ENCODE data around the gene RNF213. TPM values are rescaled to one million over a fixed set of nuclear protein-coding genes. Genes with fewer than 3 reads are reported as not detected.
"Not testable (repeated sequence)": the region's sequence is repeated elsewhere in the genome, so short reads cannot be mapped to it uniquely, and the experiment has no call there.

The RNF213 gene
- total and polyA plus RNA-seq, 2 of the 8 experiments (the other 6 are each of a cell fraction or from before 2014, with no cell fraction given) = 33.8 to 62.8 TPM

GRCh38 chr17:80258296-80258695 is 2.4 kb upstream of the RNF213 start:
- POLR2A ChIA-PET (ENCODE audit: partially characterized antibody) = interaction anchor here (0.7 to 2.4 kb wide), 7 partner anchors 12 to 116 kb away, joined by 3 to 9 read pairs (median 3); no protein-coding TSS in a partner anchor
- not testable (repeated sequence) for FAIRE-seq; H4K5ac ChIP-seq (ENCODE audit: insufficient read length, low read depth, low read length); H3K23me2 ChIP-seq (ENCODE audit: low read depth, low read length); H2BK20ac ChIP-seq (ENCODE audit: low read length); H3K27ac ChIP-seq (ENCODE audit: low read depth, low read length); H3K4me3 ChIP-seq (ENCODE audit: extremely low read depth in 1 of 4, insufficient read depth in 2 of 4, low read depth in 3 of 4, low read length in 4 of 4); H2AFZ ChIP-seq (ENCODE audit: low read length); H4K8ac ChIP-seq (ENCODE audit: extremely low read depth, insufficient read depth, low read length); DNase-seq (ENCODE audit: low read depth in 1 of 2, low spot score in 2 of 2); H3K23ac ChIP-seq (ENCODE audit: insufficient read length); H3K4ac ChIP-seq (replicated peaks; ENCODE audit: insufficient read length, low read depth, low read length); H2BK5ac ChIP-seq (ENCODE audit: low read depth, low read length); H3K79me2 ChIP-seq (ENCODE audit: control insufficient read depth in 1 of 2, insufficient read depth in 2 of 2, low read length in 2 of 2); H2BK15ac ChIP-seq (ENCODE audit: low read length); H3K18ac ChIP-seq (ENCODE audit: extremely low read depth, low read length); H3K9me3 ChIP-seq (ENCODE audit: insufficient read depth in 2 of 2, low read depth in 1 of 2, low read length in 1 of 2); H4K20me1 ChIP-seq (replicated peaks in 1 of 2; ENCODE audit: control insufficient read depth in 1 of 2, insufficient read depth in 2 of 2, low read length in 2 of 2); H2AK5ac ChIP-seq (ENCODE audit: low read depth, low read length); H3K14ac ChIP-seq (ENCODE audit: insufficient read length); H3K79me1 ChIP-seq (ENCODE audit: low read depth, low read length); H3K56ac ChIP-seq (replicated peaks; ENCODE audit: insufficient read length, low read depth, low read length); H3K9ac ChIP-seq (replicated peaks in 1 of 4; ENCODE audit: extremely low read depth in 1 of 4, low read depth in 3 of 4, low read length in 3 of 4); H4K91ac ChIP-seq (replicated peaks; ENCODE audit: insufficient read length, low read length); H3K36me3 ChIP-seq (ENCODE audit: control insufficient read depth in 2 of 4, insufficient read depth in 4 of 4, low read length in 3 of 4); H3K27me3 ChIP-seq (replicated peaks in 1 of 4; ENCODE audit: control insufficient read depth in 3 of 4, extremely low read depth in 1 of 4, insufficient read depth in 3 of 4, low read length in 3 of 4)
- H2BK120ac ChIP-seq (replicated peaks; ENCODE audit: low read depth, low read length) = peak overlapping the region; percentile 71
- H3K4me2 ChIP-seq (ENCODE audit: insufficient read depth in 1 of 2, low read depth in 2 of 2, low read length in 2 of 2) = 0 out of 4 replicates have a peak overlapping the region, but pooled peaks of 1 of the 2 experiments have one; percentile 26
- 87% methylated on average over 2 of the region's 2 CpGs; no CpG with 5 or more reads in 1 of the 2 experiments for WGBS, 2 experiments (ENCODE audit: extremely low coverage in 1 of 2, insufficient coverage in 1 of 2, insufficient read length in 1 of 2, insufficient replicate concordance in 2 of 2, low coverage in 1 of 2, low lambda C conversion rate in 2 of 2, missing lambda C conversion rate in 1 of 2)
- CTCF ChIA-PET (ENCODE audit: partially characterized antibody) = interaction anchor here (0.6 kb wide), 1 partner anchor 1996 kb away, joined by 4 read pairs; no protein-coding TSS in a partner anchor
- peaks cover 9 to 22% (median 19%) of the 10 kb centered on the region in 4 experiments for H3K4me1 ChIP-seq (replicated peaks in 1 of 4; ENCODE audit: control insufficient read depth in 3 of 4, insufficient read depth in 4 of 4, low read length in 3 of 4)
- peak overlapping the region; percentile 75; the same call in 1 of the 2 replicates for H2BK12ac ChIP-seq (ENCODE audit: low read depth, low read length)

All from H1 (cell line).